GM11168 (cell line): Measurements from ENCODE around the gene ATXN7L1.
"Not testable (repeated sequence)": the region's sequence is repeated elsewhere in the genome, so short reads cannot be mapped to it uniquely, and the experiment has no call there.

ENCODE experiments used
- in situ Hi-C: fragments of 300-500 bp; cut with MboI; formaldehyde crosslinking; loops from one replicate; pipeline ENCODE4 v1.12.0; 2022; ENCODE audit warnings: low sequenced_read_pairs; ENCODE audit not compliant: unreplicated experiment

Gene ATXN7L1

GRCh38 chr7:105715528-105715927, 160.9 kb downstream of the ATXN7L1 start:
- in situ Hi-C loops = no loop called here

- in situ Hi-C loops = no loop called here
Measured at GRCh38 chr7:105713488-105714465, 162.6 kb downstream of the ATXN7L1 start.

GRCh38 chr7:105712877-105713276, 163.5 kb downstream of the ATXN7L1 start:
- in situ Hi-C loops = no loop called here

- in situ Hi-C loops = no loop called here
Measured at GRCh38 chr7:105711726-105712402, 164.5 kb downstream of the ATXN7L1 start.

- in situ Hi-C loops = not testable (repeated sequence)
Measured at GRCh38 chr7:105710720-105711119, 165.7 kb downstream of the ATXN7L1 start.

- in situ Hi-C loops = no loop called here
Measured at GRCh38 chr7:105708763-105709080, 167.7 kb downstream of the ATXN7L1 start.

GRCh38 chr7:105707967-105708762, 168.2 kb downstream of the ATXN7L1 start:
- in situ Hi-C loops = no loop called here

GRCh38 chr7:105707381-105707780, 169.0 kb downstream of the ATXN7L1 start:
- in situ Hi-C loops = no loop called here

- in situ Hi-C loops = no loop called here
Measured at GRCh38 chr7:105705427-105705826, 171.0 kb downstream of the ATXN7L1 start.

GRCh38 chr7:105703207-105703930, 173.0 kb downstream of the ATXN7L1 start:
- in situ Hi-C loops = no loop called here

- in situ Hi-C loops = no loop called here
Measured at GRCh38 chr7:105699568-105700236, 176.7 kb downstream of the ATXN7L1 start.

- in situ Hi-C loops = no loop called here
Measured at GRCh38 chr7:105698531-105698930, 177.9 kb downstream of the ATXN7L1 start.

- in situ Hi-C loops = no loop called here
Measured at GRCh38 chr7:105697753-105698152, 178.6 kb downstream of the ATXN7L1 start.

GRCh38 chr7:105697169-105697568, 179.2 kb downstream of the ATXN7L1 start:
- in situ Hi-C loops = not testable (repeated sequence)

- in situ Hi-C loops = no loop called here
Measured at GRCh38 chr7:105693576-105693975, 182.8 kb downstream of the ATXN7L1 start.

- in situ Hi-C loops = no loop called here
Measured at GRCh38 chr7:105691680-105692564, 184.5 kb downstream of the ATXN7L1 start.

- in situ Hi-C loops = no loop called here
Measured at GRCh38 chr7:105691082-105691679, 185.2 kb downstream of the ATXN7L1 start.

GRCh38 chr7:105690325-105690945, 186.0 kb downstream of the ATXN7L1 start:
- in situ Hi-C loops = no loop called here
